Fibroblast of lung (primary cell): Measurements from ENCODE around the gene ZBTB26. TPM values are rescaled to one million over a fixed set of nuclear protein-coding genes. Genes with fewer than 3 reads are reported as not detected.

Experiments
- DNase-seq, 2 donors: peaks; one replicate each; pipeline versions ENCODE4 v3.0.0 to v3.0.0-alpha.2; 2010; ENCODE audit warnings: low read depth in 2 of 2
- H2AFZ ChIP-seq: 2 replicates; pipeline ENCODE4 v1.5.1; 2012; ENCODE audit warnings: low read length, control low read depth, inconsistent platforms
- H3K27ac ChIP-seq: 2 replicates; pipeline ENCODE4 v1.5.1; 2011; ENCODE audit warnings: low read length, control low read depth; ENCODE audit not compliant: insufficient read depth
- H3K27me3 ChIP-seq: 2 replicates; pipeline ENCODE4 v1.5.1; 2011; ENCODE audit warnings: mild to moderate bottlenecking, low read length; ENCODE audit not compliant: control insufficient read depth, insufficient read depth
- H3K36me3 ChIP-seq: 2 replicates; pipeline ENCODE4 v1.5.1; 2011; ENCODE audit warnings: low read length; ENCODE audit not compliant: control insufficient read depth, insufficient read depth
- H3K4me1 ChIP-seq: 2 replicates; pipeline ENCODE4 v1.5.1; 2011; ENCODE audit warnings: low read length; ENCODE audit not compliant: control insufficient read depth, insufficient read depth; ENCODE audit errors: extremely low read depth
- H3K4me2 ChIP-seq: 2 replicates; pipeline ENCODE4 v1.5.1; 2011; ENCODE audit warnings: low read length, control low read depth; ENCODE audit not compliant: insufficient read depth; ENCODE audit errors: extremely low read depth
- H3K4me3 ChIP-seq, 4 experiments: fragments of 200-600 bp in 1 of 4; sonication (generic) in 1 of 4; replicated peaks in 1 of 4; 2 replicates each; pipeline ENCODE4 v1.5.1; 2011 to 2016; ENCODE audit warnings: low read length in 4 of 4, low read depth in 3 of 4, mild to moderate bottlenecking in 3 of 4, control low read depth in 2 of 4, inconsistent platforms in 1 of 4, mixed read lengths in 1 of 4; ENCODE audit not compliant: insufficient read depth in 1 of 4; ENCODE audit errors: control extremely low read depth in 1 of 4
- H3K79me2 ChIP-seq: 2 replicates; pipeline ENCODE4 v1.5.1; 2012; ENCODE audit warnings: mild to moderate bottlenecking, low read length, inconsistent platforms; ENCODE audit not compliant: control insufficient read depth, insufficient read depth
- H3K9ac ChIP-seq: 2 replicates; pipeline ENCODE4 v1.5.1; 2011; ENCODE audit warnings: mild to moderate bottlenecking, low read length, control low read depth; ENCODE audit not compliant: insufficient read depth
- H3K9me3 ChIP-seq: 2 replicates; pipeline ENCODE4 v1.5.1; 2012; ENCODE audit warnings: low read depth, low read length; ENCODE audit not compliant: control insufficient read depth, insufficient read depth
- H4K20me1 ChIP-seq: 2 replicates; pipeline ENCODE4 v1.5.1; 2011; ENCODE audit warnings: low read length; ENCODE audit not compliant: control insufficient read depth, insufficient read depth; ENCODE audit errors: extremely low read depth
- CTCF ChIP-seq, 2 donors: IDR thresholded peaks in 1 of 2; conservative IDR thresholded peaks in 1 of 2; 1 replicate in 1 of 2; 2 replicates in 1 of 2; pipeline ENCODE4 v1.5.1; 2011 to 2012; ENCODE audit warnings: low read length in 2 of 2, control low read depth in 1 of 2, inconsistent platforms in 1 of 2, low read depth in 1 of 2, mild to moderate bottlenecking in 1 of 2
- EZH2 ChIP-seq: IDR thresholded peaks from 2 replicates; pipeline ENCODE4 v1.5.1; 2012; ENCODE audit warnings: low read length, control low read depth, mild to moderate bottlenecking; ENCODE audit errors: missing control alignments
- polyA plus RNA-seq, 2 donors: library from polyadenylated mRNA; depleted of rRNA in 1 of 2; stranded (reverse) in 1 of 2; unstranded in 1 of 2; fragments of >200 nt; gene quantifications; 2 replicates each; pipeline ENCODE4 v1.2.1, GENCODE V29; 2011 to 2012; ENCODE audit warnings: missing spikeins in 1 of 2
- total RNA-seq: library from RNA; depleted of rRNA; stranded (reverse); fragments of >200 nt; gene quantifications from 2 replicates; pipeline ENCODE4 v1.2.1, GENCODE V29; 2014

The ZBTB26 gene
- total and polyA plus RNA-seq, 2 donors (not counting 1 experiment from before 2014, with no cell fraction given) = 5.6 to 7.9 TPM

- no peaks in the 10 kb centered on the region for H3K9me3 ChIP-seq
- peak overlapping the region; percentile 29 for H2AFZ ChIP-seq
- H3K4me3 ChIP-seq = peak overlapping the region; percentile 47 to 94 (median 76)
- H4K20me1 ChIP-seq = no peaks in the 10 kb centered on the region
- H3K4me2 ChIP-seq = peak overlapping the region; percentile 90
- peak overlapping the region; percentile 86 for H3K9ac ChIP-seq
- no peaks in the 10 kb centered on the region for H3K27me3 ChIP-seq
- peak overlapping the region; percentile 72 for H3K27ac ChIP-seq
- peaks cover 4% of the 10 kb centered on the region for H3K4me1 ChIP-seq
- H3K36me3 ChIP-seq = no peaks in the 10 kb centered on the region
- DNase-seq = no peak
- peaks cover 60% of the 10 kb centered on the region for H3K79me2 ChIP-seq
- no peak for TF ChIP-seq EZH2
- TF ChIP-seq CTCF (conservative IDR thresholded peaks at IDR 0.05 in 1 of 2, IDR thresholded peaks at IDR 0.05 in 1 of 2; ENCODE audit: low read depth in 1 of 2, low read length in 2 of 2) = no peak
Measured at GRCh38 chr9:122930541-122931225, 629 bp downstream of the ZBTB26 start.

GRCh38 chr9:122929796-122930354, 1.4 kb downstream of the ZBTB26 start:
- Histone ChIP-seq H3K4me1 (peaks cover 4% of the 10 kb centered on the region), H3K9ac (no peak overlapping the region), H3K9me3 (no peaks in the 10 kb centered on the region), H2AFZ (no peak overlapping the region), H3K4me2 (peak overlapping the region; percentile 90), H4K20me1 (no peaks in the 10 kb centered on the region), H3K79me2 (peaks cover 56% of the 10 kb centered on the region), H3K27ac (no peak overlapping the region), H3K36me3 (no peaks in the 10 kb centered on the region), H3K4me3 (peak overlapping the region in 3 of 4 experiments; percentile 47 to 94 (median 86)), H3K27me3 (no peaks in the 10 kb centered on the region)
- TF ChIP-seq CTCF (conservative IDR thresholded peaks at IDR 0.05 in 1 of 2, IDR thresholded peaks at IDR 0.05 in 1 of 2; ENCODE audit: low read depth in 1 of 2, low read length in 2 of 2) (no peak), EZH2 (no peak)
- DNase-seq = no peak

- H3K4me3 ChIP-seq = no peak overlapping the region
Measured at GRCh38 chr9:122923947-122924346, 7.4 kb downstream of the ZBTB26 start.

More at GRCh38 chr9:122923947-122924346, 7.4 kb downstream of the ZBTB26 start:
- H3K27ac ChIP-seq = no peak overlapping the region
- H3K27me3 ChIP-seq = no peaks in the 10 kb centered on the region
- no peak for DNase-seq
- no peaks in the 10 kb centered on the region for H3K36me3 ChIP-seq
- H2AFZ ChIP-seq = no peak overlapping the region
- H3K9ac ChIP-seq = no peak overlapping the region
- no peak overlapping the region for H3K4me2 ChIP-seq
- H3K9me3 ChIP-seq = no peaks in the 10 kb centered on the region
- no peaks in the 10 kb centered on the region for H4K20me1 ChIP-seq
- H3K4me1 ChIP-seq = no peaks in the 10 kb centered on the region
- peaks cover 12% of the 10 kb centered on the region for H3K79me2 ChIP-seq
- TF ChIP-seq CTCF (conservative IDR thresholded peaks at IDR 0.05 in 1 of 2, IDR thresholded peaks at IDR 0.05 in 1 of 2; ENCODE audit: low read depth in 1 of 2, low read length in 2 of 2) (no peak), EZH2 (no peak)
